GM23338 (cell line): ENCODE data around the gene ADTRP.

Experiments used
- CREB1 ChIP-seq: fragments of 250-450 bp; sonication (Bioruptor Pico); IDR thresholded peaks from 2 replicates; pipeline ENCODE4 v1.5.0; 2020; ENCODE audit warnings: low read depth, mild to moderate bottlenecking, moderate library complexity
- CTCF ChIP-seq, 2 experiments: fragments of 200-600 bp in 1 of 2; sonication (generic) in 1 of 2; conservative IDR thresholded peaks; 2 replicates each; pipeline versions ENCODE4 v1.5.1 to v1.6.1; 2016 to 2017; ENCODE audit warnings: antibody characterized with exemption in 2 of 2, low read depth in 2 of 2, mild to moderate bottlenecking in 2 of 2, moderate library complexity in 1 of 2
- EZH2 ChIP-seq: fragments of 200-600 bp; sonication (generic); IDR thresholded peaks from one replicate; pipeline ENCODE4 v1.8.0; 2017; ENCODE audit warnings: antibody characterized with exemption, mild to moderate bottlenecking, low read depth; ENCODE audit not compliant: unreplicated experiment
- POLR2AphosphoS5 ChIP-seq: IDR thresholded peaks from 2 replicates; pipeline ENCODE4 v1.6.1; 2016; ENCODE audit warnings: antibody characterized with exemption, low read depth
- REST ChIP-seq: IDR thresholded peaks from one replicate; pipeline ENCODE4 v1.6.1; 2018; ENCODE audit warnings: antibody characterized with exemption; ENCODE audit not compliant: unreplicated experiment

GRCh38 chr6:11718463-11718862 lies 60.1 kb downstream of the ADTRP start:
- TF ChIP-seq CTCF (conservative IDR thresholded peaks at IDR 0.05; ENCODE audit: low read depth in 2 of 2) (no peak), EZH2 (no peak), POLR2AphosphoS5 (no peak), CREB1 (CRISPR knock-in tag) (no peak), REST (no peak)
